ENCODE data around the gene GUCY1B1. TPM values are rescaled to one million over a fixed set of nuclear protein-coding genes. Genes with fewer than 3 reads are reported as not detected.

GUCY1B1 gene
- total and polyA plus RNA-seq, 12 donors = 0.87 to 11.6 (median 4.1) TPM

- TF ChIP-seq POLR2A (IDR thresholded peaks at IDR 0.05) (no peak), CTCF (IDR thresholded peaks at IDR 0.05) (no peak)
- 1 to 3% (median 2%) methylated on average over 20 to 77 of the region's 77 CpGs for WGBS, 4 donors
- Histone ChIP-seq H3K4me3 (peak overlapping the region in 3 of 4 donors; percentile 24 to 70 (median 52)), H3K9me3 (replicated peaks in 1 of 3) (no peaks in the 10 kb centered on the region), H3K36me3 (replicated peaks in 1 of 2) (no peaks in the 10 kb centered on the region), H3K27me3 (peaks cover 14% of the 10 kb centered on the region), H3K27ac (peak overlapping the region in 2 of 5 donors; percentile 42 to 80), H3K4me1 (replicated peaks in 1 of 2) (peaks cover 0 to 7% of the 10 kb centered on the region in 2 donors)
- intact Hi-C loops (cut with DNase I) = no loop called here
- peak in 6 of 7 donors; percentile 3 to 54 (median 18) for DNase-seq
Measured at GRCh38 chr4:155759372-155760252, 791 bp downstream of the GUCY1B1 start.

- Histone ChIP-seq H3K4me3 (no peak overlapping the region), H3K36me3 (replicated peaks in 1 of 2) (no peaks in the 10 kb centered on the region), H3K9me3 (replicated peaks in 1 of 3) (no peaks in the 10 kb centered on the region), H3K27ac (no peak overlapping the region), H3K4me1 (replicated peaks in 1 of 2) (peaks cover 0 to 7% of the 10 kb centered on the region in 2 donors), H3K27me3 (peaks cover 14% of the 10 kb centered on the region)
- intact Hi-C loops (cut with DNase I) = no loop called here
- 85 to 93% (median 90%) methylated on average over 3 of the region's 3 CpGs for WGBS, 4 donors
- no peak for DNase-seq
- TF ChIP-seq CTCF (IDR thresholded peaks at IDR 0.05) (no peak), POLR2A (IDR thresholded peaks at IDR 0.05) (no peak)
Measured at GRCh38 chr4:155761047-155761446, 2.2 kb downstream of the GUCY1B1 start.

GRCh38 chr4:155761916-155762315 lies 3.1 kb downstream of the GUCY1B1 start:
- Histone ChIP-seq H3K36me3 (replicated peaks in 1 of 2) (no peaks in the 10 kb centered on the region), H3K4me1 (replicated peaks in 1 of 2) (peaks cover 0 to 7% of the 10 kb centered on the region in 2 donors), H3K4me3 (no peak overlapping the region), H3K9me3 (replicated peaks in 1 of 3) (no peaks in the 10 kb centered on the region), H3K27ac (no peak overlapping the region), H3K27me3 (peaks cover 14% of the 10 kb centered on the region)
- DNase-seq = no peak
- no peak for TF ChIP-seq POLR2A (IDR thresholded peaks at IDR 0.05)
- no peak for TF ChIP-seq CTCF (IDR thresholded peaks at IDR 0.05)
- intact Hi-C loops (cut with DNase I) = no loop called here

GRCh38 chr4:155762334-155762733 lies 3.5 kb downstream of the GUCY1B1 start:
- H3K4me3 ChIP-seq = no peak overlapping the region
- DNase-seq = no peak
- H3K27ac ChIP-seq = no peak overlapping the region
- H3K4me1 ChIP-seq (replicated peaks in 1 of 2) = peaks cover 0 to 7% of the 10 kb centered on the region in 2 donors
- peaks cover 14% of the 10 kb centered on the region for H3K27me3 ChIP-seq
- H3K9me3 ChIP-seq (replicated peaks in 1 of 3) = no peaks in the 10 kb centered on the region
- intact Hi-C loops (cut with DNase I) = no loop called here
- TF ChIP-seq CTCF (IDR thresholded peaks at IDR 0.05) (no peak), POLR2A (IDR thresholded peaks at IDR 0.05) (no peak)
- no peaks in the 10 kb centered on the region for H3K36me3 ChIP-seq (replicated peaks in 1 of 2)
